OCI-LY1 (cell line): Measurements from ENCODE around the gene CAPS.

ENCODE experiments used
- CTCF ChIP-seq: fragments of 200-600 bp; sonication (generic), shearing (Covaris generic); IDR thresholded peaks from 2 replicates; pipeline ENCODE4 v1.5.1; 2017; ENCODE audit warnings: mild to moderate bottlenecking, antibody characterized with exemption, low read length, moderate library complexity, mixed read lengths
- EZH2 ChIP-seq: fragments of 200-600 bp; sonication (generic), shearing (Covaris generic); IDR thresholded peaks from 2 replicates; pipeline ENCODE4 v1.8.0; 2017; ENCODE audit warnings: borderline replicate concordance, mixed run types, mild to moderate bottlenecking, antibody characterized with exemption, low read length, moderate library complexity, mixed read lengths

GRCh38 chr19:5933391-5934068 lies 19.5 kb downstream of the CAPS start:
- TF ChIP-seq CTCF (no peak), EZH2 (no peak)
